GM10847 (cell line): Measurements from ENCODE around the gene LIMS1.

ENCODE experiments used
- POLR2A ChIP-seq: IDR thresholded peaks from 2 replicates; pipeline ENCODE4 v1.6.1; 2011; ENCODE audit not compliant: insufficient read length; ENCODE audit errors: extremely low read depth

The LIMS1 gene, protein sequence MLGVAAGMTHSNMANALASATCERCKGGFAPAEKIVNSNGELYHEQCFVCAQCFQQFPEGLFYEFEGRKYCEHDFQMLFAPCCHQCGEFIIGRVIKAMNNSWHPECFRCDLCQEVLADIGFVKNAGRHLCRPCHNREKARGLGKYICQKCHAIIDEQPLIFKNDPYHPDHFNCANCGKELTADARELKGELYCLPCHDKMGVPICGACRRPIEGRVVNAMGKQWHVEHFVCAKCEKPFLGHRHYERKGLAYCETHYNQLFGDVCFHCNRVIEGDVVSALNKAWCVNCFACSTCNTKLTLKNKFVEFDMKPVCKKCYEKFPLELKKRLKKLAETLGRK

DNA sequence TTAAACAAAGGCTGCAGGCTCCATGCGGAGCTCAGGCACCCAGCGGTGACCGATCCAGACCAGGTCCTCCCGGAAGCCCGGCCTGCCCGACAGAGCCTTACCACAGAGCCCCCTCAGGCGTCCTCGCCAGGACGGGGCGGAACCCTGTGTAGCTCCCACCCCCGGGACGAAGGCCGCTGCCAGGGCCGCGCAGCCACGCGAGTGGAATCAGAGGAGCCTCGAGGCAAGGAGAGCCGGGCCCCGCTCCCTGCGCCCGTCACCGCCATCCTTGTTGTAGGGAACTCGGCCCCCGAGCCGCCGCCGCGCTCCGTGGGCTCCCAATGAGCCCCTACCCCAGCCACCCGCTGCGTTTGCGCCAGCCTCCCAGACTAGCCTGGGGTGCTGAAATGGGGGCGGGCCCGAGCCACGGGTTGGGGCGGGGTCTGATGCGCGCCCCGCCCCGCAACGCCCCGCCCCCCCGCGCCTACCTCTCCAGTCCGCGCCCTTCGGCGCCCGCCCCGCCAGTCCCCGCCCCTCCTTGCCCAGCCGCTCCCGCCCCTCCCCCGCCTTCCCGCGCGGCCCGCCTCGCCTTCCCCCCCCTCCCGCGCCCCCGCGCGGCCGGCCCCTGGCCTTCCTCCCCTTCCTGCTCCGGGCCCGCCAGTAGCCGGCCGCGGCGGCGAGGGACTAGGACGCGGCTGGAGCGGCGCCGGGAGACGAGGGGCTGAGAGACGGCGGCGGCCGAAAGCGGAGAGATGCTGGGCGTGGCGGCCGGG is at the start of gene LIMS1:
Gene LIMS1 (plus strand): TSS at position 639 of the 752 bp plus-strand sequence. CDS start 93 bp downstream, at position 732.
- peak; percentile 56 for TF ChIP-seq POLR2A

GRCh38 chr2:108485253-108485652 is 49.0 kb upstream of the LIMS1 start:
- TF ChIP-seq POLR2A: no peak

DNA sequence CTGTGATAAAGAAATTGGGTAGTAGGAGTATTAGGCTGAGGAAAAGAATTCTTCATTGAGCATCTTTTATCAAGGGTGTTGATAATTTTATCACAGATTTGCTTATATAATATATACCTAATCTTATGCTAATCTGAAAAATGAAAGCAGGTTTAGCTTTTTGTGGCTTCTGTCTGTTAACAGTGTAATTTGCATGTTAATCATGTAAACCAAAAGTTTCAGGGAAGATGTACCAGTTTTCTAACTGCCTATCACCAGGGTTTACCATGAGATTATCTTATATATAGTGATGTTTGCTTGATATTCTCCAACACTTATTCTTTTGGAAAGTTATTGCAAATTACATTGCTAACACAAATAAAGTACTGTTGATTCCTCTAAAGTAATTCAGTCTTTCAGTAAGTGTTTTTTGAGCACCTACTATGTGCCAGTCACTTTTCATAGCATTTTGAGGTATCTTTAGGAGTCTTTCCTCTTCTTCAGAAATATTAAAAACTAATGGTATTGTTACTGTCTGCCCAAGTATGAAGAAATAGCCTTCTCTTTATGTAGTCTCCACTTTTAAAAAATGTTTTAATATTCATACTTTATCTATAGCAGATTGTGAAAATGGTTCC is 43.7 kb upstream of the LIMS1 start:
- TF ChIP-seq POLR2A: no peak

- TF ChIP-seq POLR2A: no peak
These were observed 42.4 kb upstream of the LIMS1 start for GRCh38 chr2:108491848-108492247.

- TF ChIP-seq POLR2A: no peak
These were observed 41.9 kb upstream of the LIMS1 start for GRCh38 chr2:108492364-108492763.

DNA sequence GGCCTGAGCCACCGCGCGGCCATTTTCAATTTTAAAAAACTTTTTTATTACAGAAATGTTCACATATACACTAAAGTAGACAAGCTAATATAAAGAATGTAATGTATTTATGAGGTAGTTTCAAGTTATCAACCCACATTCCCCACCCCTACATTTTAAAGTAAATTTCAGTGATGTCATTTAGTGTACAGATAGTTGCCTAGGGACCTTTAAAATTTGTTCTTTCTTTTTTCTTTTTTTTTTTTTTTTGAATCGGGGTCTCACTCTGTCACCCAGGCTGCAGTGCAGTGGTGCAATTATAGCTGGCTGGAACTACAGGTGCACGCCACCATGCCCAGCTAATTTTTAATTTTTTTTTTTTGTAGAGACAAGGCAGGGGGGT is 2.6 kb upstream of the LIMS1 start:
- no peak for TF ChIP-seq POLR2A

- TF ChIP-seq POLR2A: no peak
These were observed 500 bp downstream of the LIMS1 start for GRCh38 chr2:108534584-108535356.

- TF ChIP-seq POLR2A: no peak
These were observed 1.0 kb downstream of the LIMS1 start for GRCh38 chr2:108535357-108535631.

DNA sequence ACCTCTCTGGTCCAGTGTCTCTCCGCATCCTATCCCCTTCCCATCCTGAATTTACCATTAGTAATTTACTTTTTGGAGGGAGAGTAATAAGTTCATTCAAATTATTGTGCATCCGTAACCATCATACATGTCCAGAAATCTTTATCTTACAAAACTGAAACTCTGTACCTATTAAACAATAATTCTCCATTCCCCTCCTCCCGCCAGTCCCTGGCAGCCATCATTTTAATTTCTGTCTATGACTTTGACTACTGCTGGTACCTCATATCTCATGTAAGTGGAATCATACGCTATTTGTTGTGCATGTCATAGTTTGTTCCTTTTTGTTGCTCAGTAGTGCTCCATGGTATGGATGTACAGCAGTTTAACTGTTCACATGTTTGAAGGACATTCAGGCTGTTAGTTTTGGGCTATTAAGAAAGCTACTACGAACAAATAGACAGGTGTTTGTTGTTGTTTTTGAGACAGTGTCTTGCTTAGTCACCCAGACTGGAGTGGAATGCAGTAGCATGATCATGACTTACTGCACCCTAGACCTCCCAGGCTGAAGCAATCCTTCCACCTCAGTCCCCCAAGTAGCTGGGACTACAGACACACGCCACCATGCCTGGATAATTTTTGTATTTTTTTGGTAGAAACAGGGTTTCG is 2.0 kb downstream of the LIMS1 start:
- no peak for TF ChIP-seq POLR2A

GRCh38 chr2:108536911-108537310 is 2.6 kb downstream of the LIMS1 start:
- no peak for TF ChIP-seq POLR2A

DNA sequence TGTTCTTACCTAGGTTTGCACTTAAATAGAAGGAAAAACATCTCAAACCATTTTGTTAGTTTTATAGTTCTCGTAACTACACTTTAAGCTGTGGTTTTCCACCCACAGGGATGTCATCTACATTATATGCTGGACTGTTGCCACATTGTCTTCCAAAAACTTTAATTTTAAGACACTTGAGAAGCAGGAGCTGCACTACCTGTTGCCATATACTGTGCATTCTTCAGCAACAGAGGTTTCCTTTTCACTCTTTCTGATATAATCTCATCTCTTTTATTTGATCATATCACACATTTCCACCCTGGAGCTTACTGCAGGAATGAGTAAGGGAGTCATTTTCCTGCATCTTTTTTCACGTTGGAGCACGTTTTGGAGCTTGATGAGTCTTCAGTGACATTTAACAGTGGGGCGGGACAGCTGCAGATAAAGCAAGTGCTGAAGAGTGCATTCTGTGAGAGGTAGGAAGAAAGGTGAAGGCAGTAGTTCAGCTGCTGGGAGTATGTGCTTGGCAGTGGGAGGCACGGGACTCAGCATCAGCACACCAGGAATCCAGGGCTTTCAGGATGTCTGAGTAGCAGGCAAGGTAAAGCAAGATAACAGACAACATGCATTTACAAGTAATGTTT is 3.8 kb downstream of the LIMS1 start:
- no peak for TF ChIP-seq POLR2A

- no peak for TF ChIP-seq POLR2A
These were observed 7.2 kb downstream of the LIMS1 start for GRCh38 chr2:108541451-108541850.

GRCh38 chr2:108542071-108542470 is 7.8 kb downstream of the LIMS1 start:
- no peak for TF ChIP-seq POLR2A

DNA sequence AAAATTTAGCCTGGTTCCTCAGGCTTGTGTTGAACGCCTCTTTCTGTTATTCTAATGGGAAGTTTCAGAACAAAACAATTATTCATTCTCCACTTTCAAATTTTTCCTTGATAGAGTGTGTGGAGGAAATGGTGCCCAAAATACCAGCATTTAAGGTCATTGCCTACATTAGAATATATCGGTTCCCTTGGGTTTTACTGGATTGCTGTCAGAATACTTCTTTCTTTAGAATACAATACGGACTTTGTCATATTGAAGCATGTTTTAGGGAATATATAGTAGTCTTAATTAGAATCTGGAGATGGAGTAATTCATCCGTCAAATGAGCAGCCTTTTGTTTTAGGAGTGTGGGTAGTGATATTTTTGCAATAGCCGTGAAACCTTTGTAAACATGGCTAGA is 13.3 kb downstream of the LIMS1 start:
- no peak for TF ChIP-seq POLR2A
